ENCODE data around the gene ADAT1.

ADAT1 gene

GRCh38 chr16:75622761-75623605 lies at the start of gene ADAT1:
TSS of gene ADAT1 (minus strand) at chr16:75623281. CDS start at chr16:75620799, 2,482 bp downstream.
- peak; percentile 82 for DNase-seq

DNA sequence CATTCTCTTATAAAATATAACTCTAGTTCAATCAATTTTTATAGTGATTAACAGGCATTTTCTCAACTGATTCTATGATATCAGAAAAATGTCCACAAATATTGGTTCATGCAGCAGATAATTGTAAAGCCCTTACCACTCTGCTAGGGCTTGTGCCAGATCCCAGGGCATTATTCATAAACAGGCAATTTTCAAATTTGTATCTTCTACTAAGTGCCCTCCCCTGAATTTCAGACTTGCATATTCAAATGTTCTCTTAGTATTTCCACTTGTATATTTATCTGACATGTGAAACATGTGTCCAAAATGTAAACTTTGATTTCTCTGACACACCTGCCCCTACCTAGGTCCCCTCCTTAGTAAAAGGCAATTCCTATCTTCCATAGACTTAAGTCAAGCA lies 44.4 kb upstream of the ADAT1 start:
- DNase-seq = no peak

DNA sequence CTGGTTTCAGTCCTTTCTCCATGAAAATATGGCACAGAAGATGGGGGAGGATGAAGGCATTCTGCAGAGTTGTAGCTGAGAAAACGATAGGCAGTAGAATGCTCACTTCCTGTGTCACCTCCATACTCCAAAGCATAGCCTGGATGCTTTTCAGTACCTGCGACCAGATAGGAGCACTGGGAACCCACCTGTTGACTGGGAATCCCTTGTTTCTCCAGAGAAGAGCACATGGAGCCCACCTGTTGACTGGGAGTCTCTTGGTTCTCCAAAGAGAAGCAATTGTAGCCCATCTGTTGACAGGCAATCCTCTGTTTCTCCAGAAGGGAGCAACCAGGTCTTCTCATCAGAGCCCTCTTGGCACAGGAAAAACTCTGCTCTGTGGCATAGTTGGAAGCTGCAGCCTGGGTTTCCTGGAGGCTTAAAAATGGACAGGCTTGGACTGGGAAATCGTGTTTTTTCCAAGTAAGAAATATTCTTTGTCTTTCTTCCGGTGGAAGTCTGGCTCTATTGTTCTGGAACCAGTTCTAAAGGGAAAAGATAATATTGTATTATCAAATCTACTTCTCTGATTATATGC lies 37.7 kb upstream of the ADAT1 start:
- DNase-seq = no peak

DNA sequence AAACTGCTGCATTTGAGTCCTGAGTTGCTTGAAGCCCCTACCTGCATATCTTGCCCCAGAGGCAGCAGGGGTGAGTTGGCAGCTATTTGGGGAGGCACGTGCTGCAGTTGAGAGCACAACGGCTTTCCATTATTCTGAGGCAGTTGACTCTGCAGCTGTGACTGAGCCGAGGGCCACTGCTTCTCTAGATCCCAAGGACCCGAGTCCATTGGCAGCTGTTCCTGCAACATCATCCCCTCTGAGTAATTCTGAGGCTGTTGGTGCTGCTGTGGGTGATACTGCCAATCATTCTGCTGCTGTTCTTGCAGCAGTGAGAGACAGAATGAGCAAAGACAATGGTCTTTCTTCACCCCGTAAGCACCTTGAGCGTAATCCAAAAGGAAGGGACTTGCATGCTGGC lies 37.2 kb upstream of the ADAT1 start:
- no peak for DNase-seq

GRCh38 chr16:75658175-75658574 lies 35.1 kb upstream of the ADAT1 start:
- DNase-seq = no peak

DNA sequence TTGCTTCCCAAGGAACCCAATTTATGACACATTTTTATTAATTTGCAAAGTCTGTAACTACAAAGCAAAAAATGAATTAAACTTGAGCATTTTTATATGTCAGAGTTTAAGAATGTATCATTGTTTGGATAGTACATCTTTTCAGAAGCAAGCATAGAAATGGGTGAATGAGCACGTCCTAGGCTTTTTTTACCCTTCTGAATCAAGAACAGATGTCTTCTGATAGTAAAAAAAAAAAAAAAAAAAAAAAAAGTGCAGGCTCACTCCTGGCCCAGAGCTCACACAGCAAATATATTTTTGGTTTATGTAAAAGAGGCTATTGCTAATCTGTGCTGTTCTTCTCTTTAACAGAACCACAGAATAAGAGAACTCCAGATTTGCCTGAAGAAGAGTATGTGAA lies 30.8 kb upstream of the ADAT1 start:
- DNase-seq = no peak

GRCh38 chr16:75648265-75649076 lies 25.4 kb upstream of the ADAT1 start:
- peak; percentile 5 for DNase-seq

GRCh38 chr16:75647492-75648264 lies 24.6 kb upstream of the ADAT1 start, which contains the start of the genes KARS1 and TERF2IP:
TSS of gene KARS1 (minus strand) at chr16:75647665. CDS start at chr16:75647639, 26 bp downstream.
TSS of gene TERF2IP (plus strand) at chr16:75647773. CDS start at chr16:75647883, 110 bp downstream.
- DNase-seq = peak; percentile 80

DNA sequence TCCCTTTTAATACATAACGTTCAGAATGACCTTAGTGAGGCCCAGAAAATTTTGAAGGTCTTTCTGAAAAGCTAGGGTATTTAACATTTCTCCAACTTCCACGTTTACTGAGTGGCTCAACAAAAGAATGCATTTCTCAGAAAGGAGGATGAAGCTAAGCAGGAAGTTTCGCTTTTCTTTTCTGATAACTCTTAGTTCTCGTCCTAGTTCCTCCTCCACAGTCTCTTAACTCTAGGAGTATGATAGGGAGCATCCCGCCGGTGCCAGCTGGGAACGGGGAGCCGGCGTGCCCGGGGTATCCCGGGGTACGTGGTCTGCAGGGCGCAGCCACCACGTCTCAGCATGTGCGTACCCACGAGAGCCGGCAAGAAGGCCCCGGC lies 24.0 kb upstream of the ADAT1 start:
- DNase-seq = no peak

- DNase-seq = no peak
These were observed 21.3 kb upstream of the ADAT1 start for GRCh38 chr16:75644240-75645012.

- no peak for DNase-seq
These were observed 17.5 kb upstream of the ADAT1 start for GRCh38 chr16:75640598-75640997.

DNA sequence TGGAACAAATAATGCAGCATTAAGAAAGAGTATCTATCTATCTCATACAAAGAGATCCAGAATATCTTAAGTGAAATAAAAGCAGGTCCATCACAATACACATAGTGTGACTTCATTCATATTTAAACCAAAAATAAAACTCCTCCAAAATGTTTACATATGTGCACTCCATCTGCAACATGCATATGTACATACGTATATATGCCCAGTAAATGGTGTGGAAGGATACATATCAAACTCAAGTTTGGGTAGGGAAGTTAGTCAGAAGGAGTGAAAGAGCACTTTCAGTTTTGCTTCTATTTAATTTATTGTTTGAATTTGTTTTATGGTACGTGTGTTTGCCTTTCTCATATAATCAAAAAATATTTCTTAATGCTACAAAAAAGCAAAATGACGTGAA lies 12.0 kb upstream of the ADAT1 start:
- no peak for DNase-seq

GRCh38 chr16:75632857-75633256 lies 9.8 kb upstream of the ADAT1 start:
- DNase-seq = no peak

DNA sequence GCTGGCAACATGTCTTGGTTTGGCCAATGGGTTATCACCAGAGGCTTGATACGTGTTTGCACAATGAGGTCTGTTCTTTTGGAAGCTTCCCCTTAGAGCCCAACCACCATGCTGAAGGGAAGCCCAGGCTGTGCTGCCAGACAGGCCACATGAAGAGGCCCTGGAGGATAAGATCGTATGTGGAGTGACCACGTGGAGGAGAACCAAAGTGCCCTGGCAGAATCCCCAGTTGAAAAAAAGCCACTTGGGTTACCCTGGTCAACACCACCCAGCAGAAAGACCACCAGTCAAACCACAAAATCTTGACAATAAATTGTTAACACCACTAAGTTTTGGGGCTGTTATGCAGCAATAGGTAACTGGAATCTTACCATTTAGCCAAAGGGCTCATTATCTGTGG lies 7.0 kb upstream of the ADAT1 start:
- no peak for DNase-seq

- DNase-seq = no peak
These were observed 6.1 kb upstream of the ADAT1 start for GRCh38 chr16:75629132-75629531.

DNA sequence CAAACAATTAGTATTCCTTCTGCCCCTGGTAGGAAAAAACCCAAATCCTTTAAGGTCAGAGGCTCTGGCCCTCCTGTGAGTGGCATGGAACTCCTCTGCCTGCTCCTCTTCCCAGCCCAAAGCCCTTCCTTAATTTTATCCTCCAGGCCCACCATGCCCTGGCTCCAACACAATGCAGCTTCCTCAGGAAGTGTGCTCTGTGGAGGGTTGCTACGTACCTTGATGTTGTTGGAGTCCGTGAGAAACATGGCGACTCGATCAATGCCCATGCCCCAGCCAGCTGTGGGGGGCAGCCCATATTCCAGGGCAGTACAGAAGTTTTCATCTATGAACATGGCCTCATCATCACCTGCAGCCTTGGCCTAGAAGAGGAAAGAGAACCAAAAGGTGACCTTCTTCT lies 5.3 kb upstream of the ADAT1 start:
- no peak for DNase-seq

DNA sequence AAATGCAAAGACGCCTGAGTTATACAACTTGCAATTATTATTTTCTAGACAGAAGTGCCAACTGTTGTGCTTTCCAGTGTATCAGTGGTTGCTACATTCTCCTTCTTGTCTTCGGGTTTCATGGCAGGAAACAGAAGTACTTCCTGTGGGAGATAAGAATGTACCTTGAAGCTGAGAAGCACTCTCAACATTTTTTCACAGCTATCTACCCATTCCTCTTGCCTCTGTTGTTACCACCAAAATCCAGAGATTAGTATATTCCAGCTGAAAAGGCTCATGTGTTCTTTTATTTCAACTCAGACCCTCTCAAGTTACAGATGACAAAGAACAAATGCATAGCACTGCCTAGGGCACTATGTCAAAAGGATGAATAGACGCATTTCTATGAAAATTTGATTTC lies 4.8 kb upstream of the ADAT1 start:
- DNase-seq = no peak

DNA sequence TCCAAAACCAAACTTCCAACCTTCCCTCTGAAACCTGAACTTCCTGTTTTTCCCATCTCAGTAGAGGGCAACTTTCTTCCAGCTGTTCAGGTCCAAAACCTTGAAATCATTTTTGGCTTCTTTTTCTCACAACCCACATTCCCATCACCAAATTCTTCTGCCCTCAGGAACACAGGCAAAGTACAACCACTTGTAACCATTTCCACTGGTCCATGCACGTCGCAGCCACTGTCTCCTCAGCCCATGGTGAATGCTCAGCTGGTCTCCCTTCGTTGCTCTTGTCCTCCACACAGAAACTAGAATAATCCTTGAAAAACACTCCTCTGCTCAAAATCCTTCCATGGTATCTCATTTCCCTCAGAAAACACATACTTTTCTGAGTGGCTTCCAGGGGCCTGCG lies 3.7 kb upstream of the ADAT1 start:
- DNase-seq = no peak

DNA sequence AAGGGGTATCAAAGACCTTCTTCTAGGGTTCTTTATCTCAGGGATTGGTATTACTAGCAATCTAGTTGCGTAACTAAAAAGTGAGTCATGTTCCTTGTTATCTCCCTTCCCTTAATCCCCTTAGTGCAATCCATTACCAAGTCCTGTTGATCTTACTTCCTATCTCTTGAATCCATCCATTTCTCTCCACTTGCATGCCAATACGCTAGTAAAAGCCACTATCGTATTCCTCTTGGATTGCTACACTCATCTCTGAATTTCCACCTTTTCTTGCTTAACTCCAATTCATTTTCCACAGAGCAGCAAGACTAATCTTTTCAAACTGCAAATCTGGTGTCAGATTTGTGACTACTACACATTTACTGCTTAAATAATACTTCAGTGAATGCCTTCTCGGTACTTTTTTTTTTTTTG lies 1.8 kb upstream of the ADAT1 start:
- DNase-seq = no peak

- DNase-seq = no peak
These were observed 2.0 kb downstream of the ADAT1 start for GRCh38 chr16:75621170-75621477.

DNA sequence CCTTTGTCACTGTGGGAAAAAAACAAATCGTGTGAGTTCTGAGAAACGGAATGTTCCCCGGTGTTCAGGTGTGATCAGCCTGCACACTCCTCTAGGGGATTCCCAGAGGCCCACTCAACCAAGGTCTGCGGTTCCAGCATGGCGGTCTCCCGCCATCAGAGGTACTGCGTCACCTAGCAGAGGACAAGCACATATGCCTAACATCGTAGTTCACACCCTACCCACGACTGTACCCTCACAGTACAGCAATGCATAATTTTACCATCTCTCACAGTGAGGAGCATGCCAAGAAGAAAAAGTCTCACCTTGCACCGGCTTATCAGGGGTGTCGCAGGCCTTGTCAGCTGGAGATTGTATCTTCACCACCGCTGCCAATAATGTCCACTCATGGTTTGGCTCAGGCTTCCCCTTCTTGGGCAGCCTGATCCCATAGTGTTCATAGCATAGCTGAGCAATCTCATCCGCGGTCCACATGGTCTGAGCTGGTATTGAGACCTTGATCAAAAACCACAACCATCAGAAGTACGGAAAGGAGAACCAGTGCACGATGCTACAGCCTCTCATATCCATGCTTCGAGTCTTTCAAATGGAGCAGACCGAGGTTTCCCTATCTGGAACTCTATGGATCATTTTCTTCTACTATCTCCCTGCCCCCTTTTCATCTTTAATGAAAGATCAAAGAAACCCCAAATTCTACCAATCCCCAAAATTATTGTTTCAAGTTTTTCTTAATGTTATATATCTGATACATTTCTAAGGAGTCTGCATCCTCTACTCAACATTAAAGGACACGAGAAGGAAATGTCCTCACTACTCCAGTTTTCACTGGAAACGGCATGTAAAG lies 2.5 kb downstream of the ADAT1 start:
- no peak for DNase-seq

Data from GDM1 (cell line).